Activated T-cell treated with anti-CD3 and anti-CD28 coated beads, Interleukin-2, amount 50 U/mL, for 1 hour (primary cell): ENCODE results near the gene KPNA1.
"Not testable (repeated sequence)": the region's sequence is repeated elsewhere in the genome, so short reads cannot be mapped to it uniquely, and the experiment has no call there.

Source experiments
- DNase-seq: peaks from one replicate; pipeline ENCODE4 v3.0.0-alpha.2; 2020

KPNA1 gene

GRCh38 chr3:122519693-122520092 lies 5.0 kb upstream of the KPNA1 start:
- DNase-seq = no peak

GRCh38 chr3:122516846-122517360 lies 2.2 kb upstream of the KPNA1 start:
- no peak for DNase-seq

GRCh38 chr3:122515870-122516269 lies 1.1 kb upstream of the KPNA1 start:
- no peak for DNase-seq

DNA sequence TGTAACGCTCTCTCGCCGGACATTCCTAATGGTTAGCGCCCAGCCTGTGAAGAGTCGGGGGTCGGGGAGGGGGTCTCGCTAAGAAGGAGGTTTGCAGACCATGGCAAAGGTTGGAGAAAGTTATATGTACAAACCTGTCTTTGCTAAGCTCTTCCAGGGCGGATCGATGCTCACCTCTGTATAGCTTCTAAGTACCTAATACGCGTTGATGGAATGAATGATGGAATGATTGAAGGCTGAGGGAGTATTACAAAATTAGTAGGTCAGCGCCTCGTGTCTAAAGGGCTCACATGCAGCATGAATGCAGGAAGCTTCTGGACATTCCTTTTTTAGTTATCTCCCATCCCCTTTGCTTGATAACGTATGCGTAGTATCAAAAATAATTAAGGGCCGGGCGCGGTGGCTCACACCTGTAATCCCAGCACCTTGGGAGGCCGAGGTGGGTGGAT lies 305 bp upstream of the KPNA1 start:
- no peak for DNase-seq

DNA sequence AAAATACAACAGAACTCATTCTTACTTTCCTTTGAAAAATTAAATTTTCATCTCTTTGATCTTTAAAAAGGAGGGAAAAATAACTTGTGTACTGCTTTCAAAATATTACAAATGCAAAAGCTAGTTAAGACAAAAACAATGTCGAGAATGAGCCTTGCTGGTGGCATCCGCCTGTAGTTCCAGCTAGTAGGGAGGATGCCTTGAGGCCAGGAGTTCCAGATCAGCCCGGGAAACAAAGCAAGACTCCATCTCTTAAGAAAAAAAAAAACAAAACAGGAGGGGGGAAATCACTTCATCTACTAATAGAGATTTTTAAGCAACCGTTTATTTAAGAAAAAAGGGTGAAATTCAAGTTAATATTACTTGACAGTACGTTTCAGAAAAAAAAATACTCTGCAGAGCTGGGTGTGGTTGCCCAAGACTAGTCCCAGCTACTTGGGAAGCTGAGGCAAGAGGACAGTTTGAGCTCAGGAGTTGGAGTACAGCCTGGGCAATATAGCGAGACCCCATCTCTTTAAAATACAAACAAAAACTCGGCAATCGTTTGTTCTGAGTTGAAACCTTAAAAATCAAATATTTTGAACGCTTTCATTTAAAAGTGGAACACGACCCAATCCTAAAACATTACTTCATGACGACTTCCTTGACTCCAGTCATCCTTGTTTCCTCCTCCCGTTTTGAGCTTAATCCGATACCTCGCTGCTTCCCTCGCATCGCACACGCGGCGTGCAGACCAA lies 1.2 kb downstream of the KPNA1 start:
- no peak for DNase-seq

DNA sequence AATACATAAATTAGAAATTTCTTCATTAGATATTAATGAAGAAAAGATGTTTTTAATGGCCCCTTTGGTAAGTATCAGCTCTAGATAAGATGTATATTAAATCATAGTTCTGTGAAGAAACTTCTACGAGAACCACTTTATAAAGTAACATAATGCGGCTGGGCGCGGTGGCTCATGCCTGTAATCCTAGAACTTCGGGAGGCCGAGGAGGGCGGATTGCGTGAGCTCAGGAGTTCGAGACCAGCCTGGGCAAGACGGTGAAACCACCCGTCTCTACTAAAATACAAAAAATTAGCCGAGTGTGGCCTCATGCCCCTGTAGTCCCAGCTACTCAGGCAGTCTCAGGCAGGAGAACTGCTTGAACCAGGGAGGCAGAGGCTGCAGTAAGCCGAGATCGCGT lies 2.5 kb downstream of the KPNA1 start:
- DNase-seq = no peak

GRCh38 chr3:122510878-122511535 lies 3.7 kb downstream of the KPNA1 start:
- DNase-seq = no peak

DNA sequence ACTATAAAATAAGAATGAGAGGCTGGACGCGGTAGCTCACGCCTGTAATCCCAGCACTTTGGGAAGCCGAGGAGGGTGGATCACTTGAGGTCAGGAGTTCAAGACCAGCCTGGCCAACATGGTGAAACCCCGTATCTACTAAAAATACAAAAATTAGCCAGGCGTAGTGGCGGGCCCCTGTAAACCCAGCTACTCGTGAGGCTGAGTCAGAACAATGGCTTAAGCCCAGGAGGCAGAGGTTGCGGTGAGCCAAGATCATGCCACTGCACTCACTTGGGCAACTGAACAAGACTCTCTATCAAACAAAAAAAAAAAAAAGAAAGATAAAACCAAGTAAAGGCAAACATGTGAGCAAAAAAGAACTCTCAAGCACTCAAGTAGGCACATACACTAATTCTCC lies 5.8 kb downstream of the KPNA1 start:
- not testable (repeated sequence) for DNase-seq

DNA sequence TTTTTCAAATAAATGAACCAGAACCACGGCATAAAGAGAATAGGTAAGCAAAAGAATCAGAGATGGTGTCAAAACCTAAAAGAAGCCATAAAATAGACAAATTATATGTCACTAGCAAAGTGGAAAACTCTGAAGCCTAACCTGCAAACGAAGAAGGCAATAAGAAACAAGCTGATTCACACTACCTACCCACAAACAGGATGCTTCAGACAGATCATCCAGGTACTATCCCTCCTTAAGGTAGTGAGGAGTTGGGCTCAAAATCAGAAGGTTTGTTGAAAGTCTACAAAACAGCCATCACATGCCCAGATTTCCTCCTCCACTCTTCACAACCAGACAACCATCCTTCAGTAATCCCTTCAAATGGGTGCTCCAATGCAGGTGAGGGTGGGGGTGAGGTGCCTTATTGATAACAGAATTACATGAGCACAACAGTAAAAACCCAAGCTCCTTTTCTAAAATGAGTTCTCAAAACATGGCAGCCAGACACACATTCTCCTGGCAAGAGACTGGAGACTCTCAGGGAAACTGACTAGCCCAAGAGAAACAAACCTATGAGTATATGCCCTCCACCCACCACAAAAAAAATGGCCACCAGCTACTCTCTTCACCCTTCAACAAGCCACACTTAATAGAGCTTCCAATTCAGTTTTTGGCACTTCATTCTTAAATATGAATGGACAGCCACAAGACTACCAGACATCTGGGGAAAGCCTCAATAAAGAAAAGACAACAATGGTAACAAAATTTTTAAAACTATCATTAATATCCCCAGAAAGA lies 6.4 kb downstream of the KPNA1 start:
- DNase-seq = no peak

- no peak for DNase-seq
These were observed 8.3 kb downstream of the KPNA1 start for GRCh38 chr3:122506450-122506849.

DNA sequence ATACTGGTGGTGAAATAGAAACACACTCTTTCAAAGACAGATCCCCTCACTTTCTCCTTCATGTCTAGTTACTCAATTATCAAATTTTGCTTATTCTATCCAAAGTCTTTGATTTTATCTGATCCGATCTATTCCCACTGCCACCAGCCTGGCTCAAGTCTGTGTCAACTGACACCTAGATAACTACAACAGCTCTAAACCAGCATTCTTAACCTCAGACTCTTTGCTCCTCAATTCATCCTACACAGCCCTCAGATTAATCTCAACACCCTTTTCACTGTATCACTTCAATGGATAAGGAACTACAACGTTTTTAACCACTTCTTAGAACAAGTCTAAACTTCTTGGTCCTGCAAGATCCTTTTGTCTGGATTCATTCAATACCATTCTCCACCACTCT lies 9.1 kb downstream of the KPNA1 start:
- DNase-seq = no peak

DNA sequence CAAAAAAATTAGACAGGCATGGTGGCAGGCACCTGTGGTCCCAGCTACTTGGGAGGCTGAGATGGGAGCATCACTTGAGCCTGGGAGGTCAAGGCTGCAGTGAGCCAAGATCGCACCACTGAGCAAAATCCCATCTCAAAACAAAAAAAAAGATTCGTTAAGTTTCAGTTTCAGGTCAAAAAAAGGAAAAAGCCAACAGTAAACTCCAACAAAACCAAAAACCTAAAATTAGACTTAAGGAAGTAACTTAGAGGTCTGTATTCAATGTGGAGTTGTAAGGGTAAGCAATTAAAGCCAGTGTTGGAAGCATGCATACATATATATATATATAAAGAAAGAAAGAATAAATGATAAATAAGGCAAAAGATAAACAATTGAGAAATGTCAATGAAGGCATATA lies 11.8 kb downstream of the KPNA1 start:
- DNase-seq = no peak

GRCh38 chr3:122502139-122502538 lies 12.6 kb downstream of the KPNA1 start:
- DNase-seq = no peak

GRCh38 chr3:122500964-122501363 lies 13.8 kb downstream of the KPNA1 start:
- not testable (repeated sequence) for DNase-seq

DNA sequence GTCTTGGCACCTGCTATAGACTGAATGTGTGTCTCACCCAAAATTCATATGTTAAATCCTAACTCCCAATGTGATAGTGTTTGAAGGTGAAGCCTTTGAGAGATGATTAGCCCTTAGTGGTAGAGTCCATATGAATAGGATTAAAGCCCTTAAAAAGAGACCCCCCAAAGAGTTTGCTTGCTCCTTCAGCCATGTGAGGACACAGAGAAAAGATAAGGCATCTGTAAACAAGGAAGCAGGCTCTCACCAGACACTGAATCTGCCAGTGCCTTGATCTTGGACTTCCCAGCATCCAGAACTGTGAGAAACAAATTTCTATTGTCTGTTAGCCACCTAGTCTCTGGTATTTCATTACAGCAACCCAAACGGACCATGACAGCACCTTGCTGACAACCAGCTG lies 16.6 kb downstream of the KPNA1 start:
- DNase-seq = no peak

GRCh38 chr3:122497425-122497824 lies 17.3 kb downstream of the KPNA1 start:
- no peak for DNase-seq

DNA sequence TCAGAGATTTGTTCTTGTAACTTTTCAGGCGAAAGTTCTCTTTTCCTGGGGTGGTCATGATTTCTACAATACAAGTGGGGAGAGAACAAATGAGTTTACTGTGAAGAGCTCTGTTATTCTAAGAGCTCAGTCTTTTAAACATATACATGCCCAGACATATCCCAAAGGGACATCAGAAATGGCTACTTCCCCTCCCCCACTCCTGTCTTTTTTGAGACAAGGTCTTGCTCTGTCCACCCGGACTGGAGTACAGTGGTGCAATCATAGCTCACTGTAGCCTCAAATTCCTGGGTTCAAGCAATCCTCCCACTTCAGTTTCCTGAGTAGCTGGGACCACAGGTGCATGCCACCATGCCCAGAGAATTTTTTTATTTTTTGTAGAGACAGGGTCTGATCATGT lies 18.2 kb downstream of the KPNA1 start:
- no peak for DNase-seq

DNA sequence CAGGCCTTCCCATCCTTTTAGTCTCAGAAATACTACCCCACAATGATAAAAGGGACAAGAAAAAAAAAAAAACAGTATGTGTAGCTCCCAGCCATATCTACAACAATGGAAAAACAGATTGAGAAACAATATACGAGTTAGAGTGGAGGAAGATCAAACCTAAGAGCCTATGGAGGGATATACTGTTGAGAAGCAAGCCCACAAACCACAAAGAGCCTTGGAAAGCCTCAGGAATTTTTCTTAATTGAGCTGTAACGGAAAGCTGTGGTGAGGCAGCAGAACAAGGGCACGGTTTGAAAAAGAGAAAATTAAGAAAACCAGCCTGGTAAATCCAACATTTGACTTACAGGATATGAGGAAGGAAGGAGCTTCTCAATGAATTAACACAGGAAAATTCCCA lies 21.4 kb downstream of the KPNA1 start:
- DNase-seq = no peak

DNA sequence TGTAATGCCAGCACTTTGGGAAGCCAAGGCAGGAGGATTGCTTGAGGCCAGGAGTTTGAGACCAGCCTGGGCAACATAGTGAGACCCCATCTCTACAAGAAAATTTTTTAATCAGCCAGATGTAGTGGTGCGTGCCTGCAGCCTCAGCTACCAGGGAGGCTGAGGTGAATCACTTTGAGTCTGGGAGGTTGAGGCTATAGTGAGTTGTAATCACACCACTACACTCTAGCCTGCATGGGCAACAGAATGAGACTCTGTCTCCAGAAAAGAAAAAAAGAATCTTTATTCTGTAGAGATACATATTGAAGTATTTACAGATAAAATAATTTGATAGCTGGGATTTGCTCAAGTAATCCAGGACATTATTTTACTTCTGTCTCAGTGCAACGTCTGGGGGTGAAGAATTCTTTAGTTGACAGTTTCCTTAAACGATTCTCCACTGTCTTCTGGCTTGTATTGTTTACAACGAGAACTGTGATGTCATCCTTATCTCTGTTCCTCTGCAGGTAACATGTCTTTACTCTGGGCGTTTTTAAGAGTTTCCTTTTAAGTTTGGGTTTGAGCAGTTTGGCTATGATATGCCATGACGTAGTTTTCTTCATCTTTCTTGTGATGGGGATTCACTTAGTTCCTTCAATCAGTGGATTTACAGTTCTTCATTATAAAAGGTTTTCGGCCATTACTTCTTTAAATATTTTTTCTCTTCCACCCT lies 26.3 kb downstream of the KPNA1 start:
- DNase-seq = no peak

DNA sequence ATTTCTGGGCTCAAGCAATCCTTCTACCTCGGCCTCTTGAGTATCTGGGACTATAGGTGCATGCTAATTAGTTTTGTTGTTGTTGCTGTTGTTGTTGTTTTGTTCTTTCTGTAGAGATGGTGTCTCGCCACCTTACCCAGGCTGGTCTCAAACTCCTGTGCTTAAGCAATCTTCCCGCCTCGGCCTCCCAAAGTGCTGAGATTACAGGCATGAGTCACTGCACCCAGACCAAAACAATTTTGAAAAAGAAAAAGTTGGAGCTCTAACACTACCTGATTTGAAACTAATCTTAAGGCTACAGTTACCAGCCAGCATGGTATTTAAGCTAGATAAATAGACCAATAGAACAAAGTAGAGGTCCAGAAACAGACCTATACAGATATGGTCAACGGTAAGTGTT lies 29.8 kb downstream of the KPNA1 start:
- DNase-seq = no peak

DNA sequence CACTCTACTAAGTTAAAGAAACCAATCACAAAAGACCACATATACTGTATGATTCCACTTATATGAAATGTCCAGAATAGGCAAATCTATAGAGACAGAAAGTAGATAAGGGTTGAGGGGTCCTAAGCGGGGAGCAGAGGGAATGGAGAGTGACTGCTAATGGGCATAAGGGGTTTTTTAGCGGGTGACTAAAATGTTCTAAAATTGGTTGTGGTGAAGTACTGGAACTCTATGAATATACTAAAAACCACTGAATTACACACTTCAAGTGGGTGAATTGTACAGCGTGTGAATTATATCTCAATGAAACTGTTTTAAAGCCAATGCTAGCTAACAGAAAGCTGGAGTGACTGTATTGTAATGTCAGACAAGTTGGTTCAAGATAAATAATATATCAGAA lies 33.3 kb downstream of the KPNA1 start:
- no peak for DNase-seq

DNA sequence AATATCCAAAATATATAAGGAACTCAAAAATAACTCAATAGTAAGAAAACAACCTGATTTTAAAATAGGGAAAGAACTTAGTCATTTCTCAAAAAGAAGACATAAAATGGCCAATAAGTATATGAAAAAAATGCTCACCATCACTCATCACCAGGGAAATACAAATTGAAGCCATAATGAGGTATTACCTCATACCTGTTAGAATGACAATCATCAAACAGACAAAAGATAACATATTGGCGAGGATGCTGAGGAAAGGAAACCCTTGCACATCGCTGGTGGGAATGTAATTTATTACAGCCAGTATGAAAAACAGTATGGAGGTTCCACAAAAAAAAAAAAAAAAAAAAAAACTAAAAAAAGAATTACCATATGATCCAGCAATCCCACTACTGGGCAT lies 38.2 kb downstream of the KPNA1 start:
- no peak for DNase-seq

GRCh38 chr3:122475316-122475715 lies 39.4 kb downstream of the KPNA1 start:
- DNase-seq = no peak
